ENCODE data around the gene GJD4. TPM values are rescaled to one million over a fixed set of nuclear protein-coding genes. Genes with fewer than 3 reads are reported as not detected.

GJD4 gene
- polyA plus RNA-seq, 3 donors, result not detected

- H3K4me1 ChIP-seq (ENCODE audit: control insufficient read depth in 1 of 2, insufficient read depth in 2 of 2, low read length in 2 of 2), result peaks cover 4% of the 10 kb centered on the region in 2 donors
- no peak overlapping the region for H3K4me3 ChIP-seq (replicated peaks in 1 of 3; ENCODE audit: low read depth in 2 of 3, low read length in 3 of 3)
- H3K27me3 ChIP-seq (ENCODE audit: control insufficient read depth in 2 of 2, insufficient read depth in 2 of 2, low read length in 2 of 2), result no peaks in the 10 kb centered on the region
- no peak for DNase-seq
- TF ChIP-seq CTCF (IDR thresholded peaks at IDR 0.05), result no peak
- H3K36me3 Mint-ChIP-seq, result peaks cover 72 to 95% of the 10 kb centered on the region in 2 donors
- no peaks in the 10 kb centered on the region for H3K79me2 ChIP-seq (ENCODE audit: insufficient read depth, low read length)
- no peaks in the 10 kb centered on the region for H3K27me3 Mint-ChIP-seq (ENCODE audit: low read depth in 3 of 3)
- intact Hi-C loops (cut with micrococcal nuclease), result no loop called here
- H3K27ac ChIP-seq (ENCODE audit: low read depth in 1 of 2, low read length in 2 of 2), result no peak overlapping the region
- no peaks in the 10 kb centered on the region for H3K9me3 ChIP-seq (replicated peaks in 1 of 2; ENCODE audit: control insufficient read depth in 1 of 2, insufficient read depth in 1 of 2, low read length in 2 of 2)
- peak overlapping the region in 1 of 7 donors; percentile 12 for H3K27ac Mint-ChIP-seq
- H3K4me2 ChIP-seq (replicated peaks; ENCODE audit: extremely low read depth, low read length, poor library complexity, severe bottlenecking), result no peak overlapping the region
- no peak overlapping the region for H3K9ac ChIP-seq (ENCODE audit: insufficient read depth, low read length, poor library complexity, severe bottlenecking)
- H3K4me1 Mint-ChIP-seq, result peaks cover 4% of the 10 kb centered on the region
- 81% methylated on average over 2 of the region's 4 CpGs for WGBS (ENCODE audit: insufficient coverage)
- no peak overlapping the region for H2AFZ ChIP-seq (ENCODE audit: insufficient read depth, low read depth, low read length, poor library complexity, severe bottlenecking)
- H3K9me3 Mint-ChIP-seq, result peaks cover 0 to 2% (median 0%) of the 10 kb centered on the region in 7 donors
- H4K20me1 ChIP-seq (ENCODE audit: insufficient read depth, low read length), result peaks cover 31% of the 10 kb centered on the region
- H3K4me3 Mint-ChIP-seq, result no peak overlapping the region
- peaks cover 69 to 97% of the 10 kb centered on the region in 2 donors for H3K36me3 ChIP-seq (replicated peaks in 1 of 2; ENCODE audit: control insufficient read depth in 1 of 2, insufficient read depth in 2 of 2, low read length in 2 of 2)
Observed at GRCh38 chr10:35569836-35570235, 35.3 kb upstream of the GJD4 start.

- WGBS (ENCODE audit: insufficient coverage), result no CpG with 5 or more reads among the region's 1 CpG
- TF ChIP-seq CTCF (IDR thresholded peaks at IDR 0.05), result no peak
Observed at GRCh38 chr10:35570397-35570796, 34.7 kb upstream of the GJD4 start.

More at GRCh38 chr10:35570397-35570796, 34.7 kb upstream of the GJD4 start:
- intact Hi-C loops (cut with micrococcal nuclease), result no loop called here
- Histone ChIP-seq H3K4me1 (ENCODE audit: control insufficient read depth in 1 of 2, insufficient read depth in 2 of 2, low read length in 2 of 2) (no peaks in the 10 kb centered on the region), H3K9ac (ENCODE audit: insufficient read depth, low read length, poor library complexity, severe bottlenecking) (no peak overlapping the region), H3K79me2 (ENCODE audit: insufficient read depth, low read length) (no peaks in the 10 kb centered on the region), H2AFZ (ENCODE audit: insufficient read depth, low read depth, low read length, poor library complexity, severe bottlenecking) (no peak overlapping the region), H4K20me1 (ENCODE audit: insufficient read depth, low read length) (peaks cover 26% of the 10 kb centered on the region), H3K4me2 (replicated peaks; ENCODE audit: extremely low read depth, low read length, poor library complexity, severe bottlenecking) (no peak overlapping the region), H3K36me3 (replicated peaks in 1 of 2; ENCODE audit: control insufficient read depth in 1 of 2, insufficient read depth in 2 of 2, low read length in 2 of 2) (peaks cover 70 to 97% of the 10 kb centered on the region in 2 donors), H3K4me3 (replicated peaks in 1 of 3; ENCODE audit: low read depth in 2 of 3, low read length in 3 of 3) (no peak overlapping the region), H3K27me3 (ENCODE audit: control insufficient read depth in 2 of 2, insufficient read depth in 2 of 2, low read length in 2 of 2) (no peaks in the 10 kb centered on the region), H3K27ac (ENCODE audit: low read depth in 1 of 2, low read length in 2 of 2) (no peak overlapping the region), H3K9me3 (replicated peaks in 1 of 2; ENCODE audit: control insufficient read depth in 1 of 2, insufficient read depth in 1 of 2, low read length in 2 of 2) (no peaks in the 10 kb centered on the region)
- H3K9me3 Mint-ChIP-seq, result peaks cover 0 to 2% (median 0%) of the 10 kb centered on the region in 7 donors
- DNase-seq, result no peak
- peaks cover 75 to 95% of the 10 kb centered on the region in 2 donors for H3K36me3 Mint-ChIP-seq
- H3K4me1 Mint-ChIP-seq, result no peaks in the 10 kb centered on the region
- no peak overlapping the region for H3K27ac Mint-ChIP-seq
- no peak overlapping the region for H3K4me3 Mint-ChIP-seq
- H3K27me3 Mint-ChIP-seq (ENCODE audit: low read depth in 3 of 3), result peaks cover 0 to 2% (median 0%) of the 10 kb centered on the region in 3 donors

Measured in CD14-positive monocyte (primary cell).